Liver (tissue), 2 donors: ENCODE data around the gene CLDN25.

Experiments
- YY1 ChIP-seq: IDR thresholded peaks from 2 replicates; pipeline ENCODE4 v1.6.1; 2016; ENCODE audit warnings: antibody characterized with exemption, mild to moderate bottlenecking
- TF ChIP-seq, protein P1 (sequence below): fragments of 150-350 bp; IDR thresholded peaks from 2 replicates; pipeline ENCODE4 v1.5.1; 2017; ENCODE audit warnings: improper control_type of control experiment, low read depth, low read length; ENCODE audit not compliant: missing input control
- donor health status: healthy.

DNA sequence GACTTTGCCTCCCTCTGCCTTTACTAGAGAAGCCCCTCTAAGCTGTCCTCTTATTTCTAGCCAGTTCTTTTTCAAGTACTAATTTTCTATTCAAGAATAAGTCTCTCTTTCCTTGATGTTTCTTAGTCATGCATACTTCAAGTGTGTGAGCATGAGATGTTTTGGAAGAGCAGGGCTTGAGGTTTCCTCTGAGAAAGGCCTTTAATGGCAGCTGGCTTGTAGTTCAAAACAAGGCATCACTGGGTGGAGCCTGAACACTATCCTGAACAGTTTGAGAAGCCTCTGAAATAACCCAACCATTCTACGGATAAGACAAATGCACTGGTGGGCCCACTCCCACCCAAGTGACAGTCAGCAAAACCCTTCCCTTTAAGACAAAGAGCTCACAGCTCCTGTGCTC is 37.6 kb downstream of the CLDN25 start:
- TF ChIP-seq, protein P1, sequence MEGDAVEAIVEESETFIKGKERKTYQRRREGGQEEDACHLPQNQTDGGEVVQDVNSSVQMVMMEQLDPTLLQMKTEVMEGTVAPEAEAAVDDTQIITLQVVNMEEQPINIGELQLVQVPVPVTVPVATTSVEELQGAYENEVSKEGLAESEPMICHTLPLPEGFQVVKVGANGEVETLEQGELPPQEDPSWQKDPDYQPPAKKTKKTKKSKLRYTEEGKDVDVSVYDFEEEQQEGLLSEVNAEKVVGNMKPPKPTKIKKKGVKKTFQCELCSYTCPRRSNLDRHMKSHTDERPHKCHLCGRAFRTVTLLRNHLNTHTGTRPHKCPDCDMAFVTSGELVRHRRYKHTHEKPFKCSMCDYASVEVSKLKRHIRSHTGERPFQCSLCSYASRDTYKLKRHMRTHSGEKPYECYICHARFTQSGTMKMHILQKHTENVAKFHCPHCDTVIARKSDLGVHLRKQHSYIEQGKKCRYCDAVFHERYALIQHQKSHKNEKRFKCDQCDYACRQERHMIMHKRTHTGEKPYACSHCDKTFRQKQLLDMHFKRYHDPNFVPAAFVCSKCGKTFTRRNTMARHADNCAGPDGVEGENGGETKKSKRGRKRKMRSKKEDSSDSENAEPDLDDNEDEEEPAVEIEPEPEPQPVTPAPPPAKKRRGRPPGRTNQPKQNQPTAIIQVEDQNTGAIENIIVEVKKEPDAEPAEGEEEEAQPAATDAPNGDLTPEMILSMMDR = no peak
- TF ChIP-seq YY1 = no peak
